ENCODE data around the gene ADAMTSL1. TPM values are rescaled to one million over a fixed set of nuclear protein-coding genes. Genes with fewer than 3 reads are reported as not detected.

The ADAMTSL1 gene
- total RNA-seq, 1 experiment from 2014 or later: 74.5 TPM

GRCh38 chr9:18768951-18769622 is 295.1 kb downstream of the ADAMTSL1 start:
- DNase-seq (ENCODE audit: low read depth): no peak

GRCh38 chr9:18770131-18770908 is 296.4 kb downstream of the ADAMTSL1 start:
- no peak for DNase-seq (ENCODE audit: low read depth)

GRCh38 chr9:18771011-18771410 is 297.1 kb downstream of the ADAMTSL1 start:
- DNase-seq (ENCODE audit: low read depth): no peak

- DNase-seq (ENCODE audit: low read depth): no peak
Measured at GRCh38 chr9:18771763-18772162, 297.8 kb downstream of the ADAMTSL1 start.

- DNase-seq (ENCODE audit: low read depth): no peak
Measured at GRCh38 chr9:18775241-18775640, 301.3 kb downstream of the ADAMTSL1 start.

- DNase-seq (ENCODE audit: low read depth): no peak
Measured at GRCh38 chr9:18775930-18776329, 302.0 kb downstream of the ADAMTSL1 start.

GRCh38 chr9:18776836-18777820 is 303.2 kb downstream of the ADAMTSL1 start:
- DNase-seq (ENCODE audit: low read depth): no peak

GRCh38 chr9:18778147-18778546 is 304.2 kb downstream of the ADAMTSL1 start:
- DNase-seq (ENCODE audit: low read depth): no peak

GRCh38 chr9:18778846-18779245 is 304.9 kb downstream of the ADAMTSL1 start:
- DNase-seq (ENCODE audit: low read depth): no peak

GRCh38 chr9:18783909-18784308 is 310.0 kb downstream of the ADAMTSL1 start:
- DNase-seq (ENCODE audit: low read depth): no peak

- DNase-seq (ENCODE audit: low read depth): no peak
Measured at GRCh38 chr9:18785604-18786003, 311.7 kb downstream of the ADAMTSL1 start.

GRCh38 chr9:18786196-18786595 is 312.2 kb downstream of the ADAMTSL1 start:
- peak; percentile 15 for DNase-seq (ENCODE audit: low read depth)

- peak; percentile 14 for DNase-seq (ENCODE audit: low read depth)
Measured at GRCh38 chr9:18786911-18787650, 313.1 kb downstream of the ADAMTSL1 start.

- DNase-seq (ENCODE audit: low read depth): no peak
Measured at GRCh38 chr9:18788256-18788655, 314.3 kb downstream of the ADAMTSL1 start.

GRCh38 chr9:18791074-18791473 is 317.1 kb downstream of the ADAMTSL1 start:
- no peak for DNase-seq (ENCODE audit: low read depth)

GRCh38 chr9:18793122-18793521 is 319.2 kb downstream of the ADAMTSL1 start:
- DNase-seq (ENCODE audit: low read depth): no peak

GRCh38 chr9:18795947-18796671 is 322.2 kb downstream of the ADAMTSL1 start:
- peak; percentile 84 for DNase-seq (ENCODE audit: low read depth)

- no peak for DNase-seq (ENCODE audit: low read depth)
Measured at GRCh38 chr9:18796696-18797270, 322.8 kb downstream of the ADAMTSL1 start.

- DNase-seq (ENCODE audit: low read depth): no peak
Measured at GRCh38 chr9:18798106-18798505, 324.2 kb downstream of the ADAMTSL1 start.
